ENCODE data around the gene ATF6B.
A peak's percentile ranks its signal among the peaks of the same experiment; 100 is the strongest.
"Not testable (repeated sequence)": the region's sequence is repeated elsewhere in the genome, so short reads cannot be mapped to it uniquely, and the experiment has no call there.

The ATF6B gene

GRCh38 chr6:32154514-32155161, 26.6 kb upstream of the ATF6B start:
- DNase-seq (ENCODE audit: low read depth in 2 of 2): peak; percentile 39 to 53

GRCh38 chr6:32153564-32154513, 25.8 kb upstream of the ATF6B start, which contains the start of gene PPT2:
TSS of gene PPT2 (plus strand) at chr6:32154141. CDS start at chr6:32154595, 454 bp downstream.
- peak; percentile 70 to 72 for DNase-seq (ENCODE audit: low read depth in 2 of 2)

GRCh38 chr6:32152769-32153563, 24.9 kb upstream of the ATF6B start:
- DNase-seq (ENCODE audit: low read depth in 2 of 2): no peak

GRCh38 chr6:32151863-32152768, 24.1 kb upstream of the ATF6B start, which contains the start of gene PRRT1:
TSS of gene PRRT1 (minus strand) at chr6:32151939. CDS start at chr6:32151827, 112 bp downstream.
- DNase-seq (ENCODE audit: low read depth in 2 of 2): no peak

GRCh38 chr6:32151181-32151862, 23.3 kb upstream of the ATF6B start:
- DNase-seq (ENCODE audit: low read depth in 2 of 2): no peak

- DNase-seq (ENCODE audit: low read depth in 2 of 2): no peak
Observed at GRCh38 chr6:32149932-32150870, 22.2 kb upstream of the ATF6B start.

- no peak for DNase-seq (ENCODE audit: low read depth in 2 of 2)
Observed at GRCh38 chr6:32149092-32149755, 21.2 kb upstream of the ATF6B start.

GRCh38 chr6:32148289-32149091, 20.4 kb upstream of the ATF6B start:
- DNase-seq (ENCODE audit: low read depth in 2 of 2): peak; percentile 35 to 45

GRCh38 chr6:32147401-32148132, 19.5 kb upstream of the ATF6B start:
- DNase-seq (ENCODE audit: low read depth in 2 of 2): no peak

GRCh38 chr6:32146687-32147086, 18.6 kb upstream of the ATF6B start:
- DNase-seq (ENCODE audit: low read depth in 2 of 2): no peak

- DNase-seq (ENCODE audit: low read depth in 2 of 2): no peak
Observed at GRCh38 chr6:32146287-32146686, 18.2 kb upstream of the ATF6B start.

- DNase-seq (ENCODE audit: low read depth in 2 of 2): not testable (repeated sequence)
Observed at GRCh38 chr6:32144238-32144637, 16.2 kb upstream of the ATF6B start.

GRCh38 chr6:32140420-32141046, 12.5 kb upstream of the ATF6B start:
- no peak for DNase-seq (ENCODE audit: low read depth in 2 of 2)

- DNase-seq (ENCODE audit: low read depth in 2 of 2): no peak
Observed at GRCh38 chr6:32139590-32139989, 11.5 kb upstream of the ATF6B start.

- DNase-seq (ENCODE audit: low read depth in 2 of 2): no peak
Observed at GRCh38 chr6:32137454-32137853, 9.4 kb upstream of the ATF6B start.

GRCh38 chr6:32133786-32134185, 5.7 kb upstream of the ATF6B start:
- no peak for DNase-seq (ENCODE audit: low read depth in 2 of 2)

- DNase-seq (ENCODE audit: low read depth in 2 of 2): no peak
Observed at GRCh38 chr6:32132110-32132509, 4.1 kb upstream of the ATF6B start.
